Measurements from ENCODE around the gene CLEC3B. TPM values are rescaled to one million over a fixed set of nuclear protein-coding genes. Genes with fewer than 3 reads are reported as not detected.

The CLEC3B gene
- total RNA-seq, 1 donor from 2014 or later: 0.60 TPM

GRCh38 chr3:45035441-45036301 lies 9.6 kb downstream of the CLEC3B start:
- Mint-ChIP-seq H3K9me3 (no peaks in the 10 kb centered on the region), H3K27me3 (ENCODE audit: low read depth) (peaks cover 62% of the 10 kb centered on the region), H3K4me1 (peaks cover 11% of the 10 kb centered on the region), H3K27ac (no peak overlapping the region), H3K4me3 (peak overlapping the region; percentile 64), H3K36me3 (no peaks in the 10 kb centered on the region)
- no peak for DNase-seq (ENCODE audit: low spot score in 2 of 2, unreplicated experiment in 2 of 2)
- TF ChIP-seq CTCF (IDR thresholded peaks at IDR 0.05; ENCODE audit: unreplicated experiment): no peak

- peak; percentile 63 to 89 for DNase-seq (ENCODE audit: low spot score in 2 of 2, unreplicated experiment in 2 of 2)
- H3K4me3 Mint-ChIP-seq: peak overlapping the region; percentile 51
- peaks cover 11% of the 10 kb centered on the region for H3K4me1 Mint-ChIP-seq
- peaks cover 53% of the 10 kb centered on the region for H3K27me3 Mint-ChIP-seq (ENCODE audit: low read depth)
- H3K27ac Mint-ChIP-seq: no peak overlapping the region
- no peaks in the 10 kb centered on the region for H3K9me3 Mint-ChIP-seq
- TF ChIP-seq CTCF (IDR thresholded peaks at IDR 0.05; ENCODE audit: unreplicated experiment): peak; percentile 85
- H3K36me3 Mint-ChIP-seq: no peaks in the 10 kb centered on the region
Measured at GRCh38 chr3:45037720-45038455, 11.8 kb downstream of the CLEC3B start.

- Mint-ChIP-seq H3K4me1 (peaks cover 6% of the 10 kb centered on the region), H3K27me3 (ENCODE audit: low read depth) (peaks cover 16% of the 10 kb centered on the region), H3K36me3 (no peaks in the 10 kb centered on the region), H3K4me3 (no peak overlapping the region), H3K27ac (no peak overlapping the region), H3K9me3 (no peaks in the 10 kb centered on the region)
- no peak for DNase-seq (ENCODE audit: low spot score in 2 of 2, unreplicated experiment in 2 of 2)
- TF ChIP-seq CTCF (IDR thresholded peaks at IDR 0.05; ENCODE audit: unreplicated experiment): no peak
Measured at GRCh38 chr3:45041666-45042065, 15.6 kb downstream of the CLEC3B start.

- Mint-ChIP-seq H3K27ac (no peak overlapping the region), H3K4me3 (no peak overlapping the region), H3K9me3 (no peaks in the 10 kb centered on the region), H3K27me3 (ENCODE audit: low read depth) (peaks cover 11% of the 10 kb centered on the region), H3K36me3 (no peaks in the 10 kb centered on the region), H3K4me1 (peaks cover 3% of the 10 kb centered on the region)
- TF ChIP-seq CTCF (IDR thresholded peaks at IDR 0.05; ENCODE audit: unreplicated experiment): no peak
- no peak for DNase-seq (ENCODE audit: low spot score in 2 of 2, unreplicated experiment in 2 of 2)
Measured at GRCh38 chr3:45042162-45042561, 16.1 kb downstream of the CLEC3B start.

GRCh38 chr3:45043728-45044299 lies 17.7 kb downstream of the CLEC3B start:
- Mint-ChIP-seq H3K27ac (no peak overlapping the region), H3K36me3 (no peaks in the 10 kb centered on the region), H3K27me3 (ENCODE audit: low read depth) (peaks cover 9% of the 10 kb centered on the region), H3K4me1 (peaks cover 3% of the 10 kb centered on the region), H3K9me3 (no peaks in the 10 kb centered on the region), H3K4me3 (no peak overlapping the region)
- no peak for DNase-seq (ENCODE audit: low spot score in 2 of 2, unreplicated experiment in 2 of 2)
- TF ChIP-seq CTCF (IDR thresholded peaks at IDR 0.05; ENCODE audit: unreplicated experiment): no peak
